Loucy (cell line): ENCODE data around the gene KCNMA1.

Experiments
- EZH2phosphoT487 ChIP-seq: fragments of 200-600 bp; IDR thresholded peaks from 2 replicates; pipeline ENCODE4 v1.6.1; 2018; ENCODE audit warnings: antibody characterized with exemption, mild to moderate bottlenecking, moderate library complexity, borderline replicate concordance
- TF ChIP-seq, protein P1 (sequence below): fragments of 200-600 bp; sonication (generic); conservative IDR thresholded peaks from 2 replicates; pipeline ENCODE4 v1.5.1; 2014; ENCODE audit warnings: mild to moderate bottlenecking, antibody characterized with exemption, low read length

DNA sequence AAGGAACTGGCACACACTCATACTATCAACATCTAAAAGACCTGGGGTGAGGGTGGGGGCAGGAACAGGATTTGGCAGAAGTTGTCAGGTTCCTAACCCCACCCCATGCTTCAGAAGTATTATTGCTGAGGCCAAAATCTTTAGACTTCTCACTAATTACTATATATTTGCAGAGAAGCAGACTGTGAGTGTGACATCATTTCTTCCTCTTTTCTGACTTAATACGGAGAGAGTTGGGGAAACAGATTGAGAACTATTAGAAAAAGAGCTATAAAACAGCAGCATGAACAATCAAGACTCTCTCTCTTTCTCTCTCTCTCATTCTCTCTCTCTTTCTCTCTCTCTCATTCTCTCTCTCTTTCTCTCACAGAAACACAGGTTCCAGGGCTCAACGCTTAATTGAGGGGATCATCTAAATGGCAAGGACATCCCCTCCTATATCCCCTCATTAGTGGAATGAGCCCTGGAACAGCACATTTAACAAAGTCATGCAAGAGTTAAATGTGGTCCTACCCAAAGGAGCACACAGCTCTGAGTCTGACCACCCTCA, 94.8 kb downstream of the KCNMA1 start:
- TF ChIP-seq, protein P1, sequence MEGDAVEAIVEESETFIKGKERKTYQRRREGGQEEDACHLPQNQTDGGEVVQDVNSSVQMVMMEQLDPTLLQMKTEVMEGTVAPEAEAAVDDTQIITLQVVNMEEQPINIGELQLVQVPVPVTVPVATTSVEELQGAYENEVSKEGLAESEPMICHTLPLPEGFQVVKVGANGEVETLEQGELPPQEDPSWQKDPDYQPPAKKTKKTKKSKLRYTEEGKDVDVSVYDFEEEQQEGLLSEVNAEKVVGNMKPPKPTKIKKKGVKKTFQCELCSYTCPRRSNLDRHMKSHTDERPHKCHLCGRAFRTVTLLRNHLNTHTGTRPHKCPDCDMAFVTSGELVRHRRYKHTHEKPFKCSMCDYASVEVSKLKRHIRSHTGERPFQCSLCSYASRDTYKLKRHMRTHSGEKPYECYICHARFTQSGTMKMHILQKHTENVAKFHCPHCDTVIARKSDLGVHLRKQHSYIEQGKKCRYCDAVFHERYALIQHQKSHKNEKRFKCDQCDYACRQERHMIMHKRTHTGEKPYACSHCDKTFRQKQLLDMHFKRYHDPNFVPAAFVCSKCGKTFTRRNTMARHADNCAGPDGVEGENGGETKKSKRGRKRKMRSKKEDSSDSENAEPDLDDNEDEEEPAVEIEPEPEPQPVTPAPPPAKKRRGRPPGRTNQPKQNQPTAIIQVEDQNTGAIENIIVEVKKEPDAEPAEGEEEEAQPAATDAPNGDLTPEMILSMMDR, result no peak
- TF ChIP-seq EZH2phosphoT487, result no peak
